ENCODE results near the gene HSD11B2.

- TF ChIP-seq POLR2AphosphoS5 (IDR thresholded peaks at IDR 0.05; ENCODE audit: low read depth, low read length): no peak
- no peak for TF ChIP-seq CTCF (IDR thresholded peaks at IDR 0.05; ENCODE audit: control extremely low read depth in 1 of 3, insufficient read depth in 1 of 3, low read depth in 1 of 3, low read length in 3 of 3)
- no peak for TF ChIP-seq SRF (IDR thresholded peaks at IDR 0.05; ENCODE audit: low read depth, low read length)
Measured at GRCh38 chr16:67388191-67388590, 42.7 kb upstream of the HSD11B2 start.
